ENCODE data around the gene RALGPS1.

The RALGPS1 gene

DNA sequence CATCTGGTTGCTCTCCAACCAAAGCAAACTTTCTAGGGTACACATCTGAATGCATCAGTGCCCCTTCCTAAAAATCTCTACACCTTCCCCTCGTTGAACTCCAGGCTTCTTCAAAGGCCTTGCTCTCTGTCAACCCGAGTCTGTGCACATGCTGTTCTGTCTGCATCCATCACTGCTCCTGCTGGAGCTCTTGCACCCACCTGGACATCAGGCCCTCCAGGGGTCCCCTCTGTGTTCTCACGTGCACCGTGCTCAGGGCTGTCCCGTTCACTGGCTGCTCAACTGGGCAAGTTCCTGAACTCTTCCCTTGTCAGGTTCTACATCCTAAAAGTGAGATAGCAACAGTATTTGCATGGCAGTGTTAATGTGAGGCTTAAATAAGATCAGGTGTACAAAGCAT, 270.6 kb downstream of the RALGPS1 start:
- DNase-seq (ENCODE audit: low spot score) = no peak
- TF ChIP-seq, protein P1, sequence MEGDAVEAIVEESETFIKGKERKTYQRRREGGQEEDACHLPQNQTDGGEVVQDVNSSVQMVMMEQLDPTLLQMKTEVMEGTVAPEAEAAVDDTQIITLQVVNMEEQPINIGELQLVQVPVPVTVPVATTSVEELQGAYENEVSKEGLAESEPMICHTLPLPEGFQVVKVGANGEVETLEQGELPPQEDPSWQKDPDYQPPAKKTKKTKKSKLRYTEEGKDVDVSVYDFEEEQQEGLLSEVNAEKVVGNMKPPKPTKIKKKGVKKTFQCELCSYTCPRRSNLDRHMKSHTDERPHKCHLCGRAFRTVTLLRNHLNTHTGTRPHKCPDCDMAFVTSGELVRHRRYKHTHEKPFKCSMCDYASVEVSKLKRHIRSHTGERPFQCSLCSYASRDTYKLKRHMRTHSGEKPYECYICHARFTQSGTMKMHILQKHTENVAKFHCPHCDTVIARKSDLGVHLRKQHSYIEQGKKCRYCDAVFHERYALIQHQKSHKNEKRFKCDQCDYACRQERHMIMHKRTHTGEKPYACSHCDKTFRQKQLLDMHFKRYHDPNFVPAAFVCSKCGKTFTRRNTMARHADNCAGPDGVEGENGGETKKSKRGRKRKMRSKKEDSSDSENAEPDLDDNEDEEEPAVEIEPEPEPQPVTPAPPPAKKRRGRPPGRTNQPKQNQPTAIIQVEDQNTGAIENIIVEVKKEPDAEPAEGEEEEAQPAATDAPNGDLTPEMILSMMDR (IDR thresholded peaks at IDR 0.05; ENCODE audit: extremely low read depth, insufficient read depth, missing control alignments) = no peak
- in situ Hi-C loops (cut with MboI; ENCODE audit: low pct_unique_long_range_greater_than_20kb, low sequenced_read_pairs, unreplicated experiment) = no loop called here

- no peak for DNase-seq (ENCODE audit: low spot score)
- TF ChIP-seq, protein P1 (IDR thresholded peaks at IDR 0.05; ENCODE audit: extremely low read depth, insufficient read depth, missing control alignments) = no peak
- in situ Hi-C loops (cut with MboI; ENCODE audit: low pct_unique_long_range_greater_than_20kb, low sequenced_read_pairs, unreplicated experiment) = no loop called here
Observed at GRCh38 chr9:127185931-127186781, 271.6 kb downstream of the RALGPS1 start.

DNA sequence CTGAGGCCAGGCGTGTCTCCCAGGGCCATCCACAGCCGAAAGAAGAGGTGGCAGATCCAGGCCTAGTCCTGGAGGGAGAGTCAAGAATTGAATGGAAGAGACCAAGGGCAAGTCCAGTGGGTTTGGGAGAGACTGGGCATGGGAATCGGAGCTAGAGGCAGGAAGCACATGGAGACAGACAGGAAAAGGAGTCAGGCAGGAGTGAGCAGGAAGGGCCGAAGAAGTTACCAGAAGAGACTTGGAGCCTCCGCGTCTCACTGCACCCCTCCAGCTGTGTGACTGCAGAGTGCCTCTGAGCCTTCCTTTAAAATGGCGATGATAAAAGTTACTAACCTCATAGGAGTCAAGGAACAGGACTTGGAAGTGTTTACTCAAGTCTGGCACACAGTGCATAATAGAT, 272.2 kb downstream of the RALGPS1 start:
- TF ChIP-seq, protein P1 (IDR thresholded peaks at IDR 0.05; ENCODE audit: extremely low read depth, insufficient read depth, missing control alignments) = no peak
- in situ Hi-C loops (cut with MboI; ENCODE audit: low pct_unique_long_range_greater_than_20kb, low sequenced_read_pairs, unreplicated experiment) = no loop called here
- DNase-seq (ENCODE audit: low spot score) = no peak

DNA sequence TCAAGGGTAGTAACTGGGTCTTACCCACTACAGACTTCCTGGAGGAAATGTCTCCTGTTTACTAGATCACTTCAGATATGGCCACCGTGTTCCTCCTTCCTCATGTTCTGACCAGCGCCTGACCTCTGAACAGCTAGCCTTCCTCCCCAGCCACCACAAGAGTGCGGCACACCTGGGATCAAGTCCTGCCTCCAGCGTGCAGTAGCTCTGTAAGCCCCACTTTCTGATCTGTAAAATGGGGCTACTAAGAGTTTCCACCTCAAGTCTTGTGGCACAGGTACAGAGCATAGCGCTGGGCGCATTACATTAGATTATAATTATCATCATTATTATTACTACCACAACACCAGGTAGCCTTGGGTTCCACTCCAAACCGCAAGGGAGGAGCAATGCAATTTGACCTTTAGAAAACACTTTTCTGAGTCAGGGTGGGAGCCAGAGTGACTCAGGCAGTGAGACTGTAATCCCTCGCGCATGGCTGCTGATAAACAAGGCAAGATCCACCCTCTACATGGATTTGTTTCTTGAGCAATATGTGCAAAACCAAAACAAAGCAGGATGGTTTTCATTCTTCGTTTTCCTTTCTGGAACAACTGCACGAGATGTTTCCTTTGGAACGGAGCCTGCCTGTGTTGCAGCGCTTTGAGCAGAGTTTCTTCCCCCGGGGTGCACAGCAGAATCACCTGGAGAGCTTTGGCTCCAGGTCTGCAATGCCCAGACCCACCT, 272.8 kb downstream of the RALGPS1 start:
- no peak for DNase-seq (ENCODE audit: low spot score)
- TF ChIP-seq, protein P1 (IDR thresholded peaks at IDR 0.05; ENCODE audit: extremely low read depth, insufficient read depth, missing control alignments) = no peak
- in situ Hi-C loops (cut with MboI; ENCODE audit: low pct_unique_long_range_greater_than_20kb, low sequenced_read_pairs, unreplicated experiment) = no loop called here

GRCh38 chr9:127188396-127188795, 273.8 kb downstream of the RALGPS1 start:
- in situ Hi-C loops (cut with MboI; ENCODE audit: low pct_unique_long_range_greater_than_20kb, low sequenced_read_pairs, unreplicated experiment) = no loop called here
- TF ChIP-seq, protein P1 (IDR thresholded peaks at IDR 0.05; ENCODE audit: extremely low read depth, insufficient read depth, missing control alignments) = no peak
- no peak for DNase-seq (ENCODE audit: low spot score)

GRCh38 chr9:127189628-127190027, 275.0 kb downstream of the RALGPS1 start:
- DNase-seq (ENCODE audit: low spot score) = no peak
- TF ChIP-seq, protein P1 (IDR thresholded peaks at IDR 0.05; ENCODE audit: extremely low read depth, insufficient read depth, missing control alignments) = no peak
- in situ Hi-C loops (cut with MboI; ENCODE audit: low pct_unique_long_range_greater_than_20kb, low sequenced_read_pairs, unreplicated experiment) = loop anchor here (10.0 kb wide), 1 partner anchor 225 kb away; no protein-coding TSS in a partner anchor
